Forelimb muscle (tissue), 1 donor: ENCODE results near the gene MACROD1. TPM values are rescaled to one million over a fixed set of nuclear protein-coding genes. Genes with fewer than 3 reads are reported as not detected.

Source experiments
- DNase-seq: peaks from one replicate; pipeline ENCODE4 v3.0.0-alpha.2; 2013; ENCODE audit warnings: low read depth
- polyA plus RNA-seq: library from polyadenylated mRNA; unstranded; fragments of 120-200 nt; gene quantifications from one replicate; pipeline ENCODE4 v1.2.1, GENCODE V29; 2013; ENCODE audit not compliant: insufficient read length

The MACROD1 gene
- polyA plus RNA-seq, 1 donor, result 68.0 TPM

- DNase-seq, result no peak
Measured at GRCh38 chr11:64036087-64037026, 129.6 kb downstream of the MACROD1 start.

- no peak for DNase-seq
Measured at GRCh38 chr11:64035576-64035975, 130.3 kb downstream of the MACROD1 start, which contains the start of gene FLRT1. Gene FLRT1 (plus strand): TSS chr11:64035931. CDS start chr11:64116268, 80,337 bp downstream.

- no peak for DNase-seq
Measured at GRCh38 chr11:64035081-64035524, 130.8 kb downstream of the MACROD1 start.

- DNase-seq, result no peak
Measured at GRCh38 chr11:64034411-64034811, 131.5 kb downstream of the MACROD1 start.

GRCh38 chr11:64032050-64032449 lies 133.9 kb downstream of the MACROD1 start:
- no peak for DNase-seq

- DNase-seq, result no peak
Measured at GRCh38 chr11:64031001-64031400, 134.9 kb downstream of the MACROD1 start.

GRCh38 chr11:64029773-64030172 lies 136.1 kb downstream of the MACROD1 start:
- DNase-seq, result no peak

GRCh38 chr11:64028398-64029115 lies 137.4 kb downstream of the MACROD1 start:
- no peak for DNase-seq

GRCh38 chr11:64027651-64028397 lies 138.1 kb downstream of the MACROD1 start:
- DNase-seq, result no peak

GRCh38 chr11:64026575-64027205 lies 139.2 kb downstream of the MACROD1 start:
- DNase-seq, result no peak

GRCh38 chr11:64025205-64025604 lies 140.7 kb downstream of the MACROD1 start:
- no peak for DNase-seq

GRCh38 chr11:64023712-64024710 lies 141.9 kb downstream of the MACROD1 start:
- no peak for DNase-seq

GRCh38 chr11:64022125-64022784 lies 143.7 kb downstream of the MACROD1 start:
- DNase-seq, result no peak

GRCh38 chr11:64021757-64022093 lies 144.2 kb downstream of the MACROD1 start:
- no peak for DNase-seq

- no peak for DNase-seq
Measured at GRCh38 chr11:64020976-64021756, 144.7 kb downstream of the MACROD1 start.

GRCh38 chr11:64019106-64020037 lies 146.5 kb downstream of the MACROD1 start:
- no peak for DNase-seq

- DNase-seq, result no peak
Measured at GRCh38 chr11:64018310-64018709, 147.6 kb downstream of the MACROD1 start.

- no peak for DNase-seq
Measured at GRCh38 chr11:64017945-64018224, 148.0 kb downstream of the MACROD1 start.
